Measurements from ENCODE around the gene NMRK1.

Gene NMRK1

GRCh38 chr9:75131700-75132099, 43.7 kb upstream of the NMRK1 start:
- Histone ChIP-seq H3K36me3 (ENCODE audit: control insufficient read depth in 1 of 2, insufficient read depth in 2 of 2, low read length in 2 of 2) (peaks cover 10 to 15% of the 10 kb centered on the region in 2 experiments), H4K12ac (ENCODE audit: low read depth, low read length) (no peak overlapping the region), H3K18ac (ENCODE audit: low read length) (no peak overlapping the region), H3K27me3 (ENCODE audit: insufficient read depth, low read length) (no peaks in the 10 kb centered on the region), H3K14ac (ENCODE audit: low read length) (no peak overlapping the region), H3K9ac (ENCODE audit: low read length) (no peak overlapping the region), H3K79me1 (ENCODE audit: low read length) (no peaks in the 10 kb centered on the region), H4K91ac (ENCODE audit: low read depth, low read length) (no peak overlapping the region), H2BK12ac (ENCODE audit: low read length) (no peak overlapping the region), H3K4ac (ENCODE audit: low read depth, low read length) (no peak overlapping the region), H2AK5ac (ENCODE audit: low read length) (no peak overlapping the region), H3K4me1 (ENCODE audit: control insufficient read depth in 1 of 2, insufficient read depth in 2 of 2, low read length in 2 of 2) (no peaks in the 10 kb centered on the region), H3K27ac (ENCODE audit: low read depth, low read length) (no peak overlapping the region), H3K4me3 (ENCODE audit: low read depth, low read length) (no peak overlapping the region), H2BK120ac (ENCODE audit: insufficient read depth, low read length, poor library complexity) (no peak overlapping the region), H3K9me3 (ENCODE audit: insufficient read depth, low read depth, low read length) (no peaks in the 10 kb centered on the region), H2AFZ (ENCODE audit: insufficient read depth, low read length, poor library complexity) (no peak overlapping the region), H3K23ac (ENCODE audit: low read length) (no peak overlapping the region), H2BK5ac (ENCODE audit: low read depth, low read length, poor library complexity) (no peak overlapping the region), H4K8ac (ENCODE audit: low read depth, low read length) (no peak overlapping the region), H3K79me2 (ENCODE audit: control insufficient read depth, insufficient read depth, low read length, poor library complexity) (no peaks in the 10 kb centered on the region), H3K4me2 (ENCODE audit: low read length) (no peak overlapping the region)
- no peak for DNase-seq
- WGBS (ENCODE audit: extremely low coverage, insufficient coverage, insufficient read length), result no CpG with 5 or more reads among the region's 3 CpGs

DNA sequence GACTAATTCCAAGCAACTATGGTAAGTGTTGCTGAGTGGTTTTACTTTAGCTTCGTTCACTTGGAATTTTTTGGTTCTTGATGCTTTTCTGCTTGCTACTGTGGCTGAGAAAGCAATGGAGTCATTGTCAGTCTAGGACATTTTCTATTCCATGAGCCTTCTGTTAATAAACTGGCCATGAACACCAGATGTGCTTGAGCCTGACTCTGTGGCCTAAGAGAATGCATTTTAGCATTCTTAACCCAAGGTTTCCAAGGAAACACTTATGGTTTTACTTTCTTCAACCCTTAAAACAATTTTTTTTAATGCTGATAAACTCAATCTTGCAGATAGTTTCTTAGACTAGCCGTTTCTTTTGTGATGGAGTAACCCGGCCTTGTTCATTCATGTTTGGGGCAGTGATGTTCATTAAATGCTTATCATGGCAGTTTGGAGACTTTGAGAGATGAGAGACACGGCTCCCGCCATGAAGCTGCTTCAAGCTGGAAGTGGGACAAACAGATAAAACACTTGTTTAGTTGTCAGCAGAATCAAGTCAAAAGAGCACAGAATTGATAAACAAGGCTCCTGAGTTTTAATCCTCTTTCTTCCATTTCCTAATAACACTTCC, 42.8 kb upstream of the NMRK1 start:
- no peak overlapping the region for H3K4me2 ChIP-seq (ENCODE audit: low read length)
- H4K91ac ChIP-seq (ENCODE audit: low read depth, low read length), result no peak overlapping the region
- no peak overlapping the region for H2BK120ac ChIP-seq (ENCODE audit: insufficient read depth, low read length, poor library complexity)
- no peak overlapping the region for H4K8ac ChIP-seq (ENCODE audit: low read depth, low read length)
- H2BK12ac ChIP-seq (ENCODE audit: low read length), result no peak overlapping the region
- no peaks in the 10 kb centered on the region for H3K79me2 ChIP-seq (ENCODE audit: control insufficient read depth, insufficient read depth, low read length, poor library complexity)
- H3K79me1 ChIP-seq (ENCODE audit: low read length), result no peaks in the 10 kb centered on the region
- H3K4me3 ChIP-seq (ENCODE audit: low read depth, low read length), result no peak overlapping the region
- no peak overlapping the region for H3K9ac ChIP-seq (ENCODE audit: low read length)
- no peak for DNase-seq
- H3K18ac ChIP-seq (ENCODE audit: low read length), result no peak overlapping the region
- no peaks in the 10 kb centered on the region for H3K9me3 ChIP-seq (ENCODE audit: insufficient read depth, low read depth, low read length)
- no peak overlapping the region for H3K27ac ChIP-seq (ENCODE audit: low read depth, low read length)
- H3K4ac ChIP-seq (ENCODE audit: low read depth, low read length), result no peak overlapping the region
- H3K23ac ChIP-seq (ENCODE audit: low read length), result no peak overlapping the region
- no peak overlapping the region for H2AK5ac ChIP-seq (ENCODE audit: low read length)
- no peak overlapping the region for H2BK5ac ChIP-seq (ENCODE audit: low read depth, low read length, poor library complexity)
- H4K12ac ChIP-seq (ENCODE audit: low read depth, low read length), result no peak overlapping the region
- H3K27me3 ChIP-seq (ENCODE audit: insufficient read depth, low read length), result no peaks in the 10 kb centered on the region
- WGBS (ENCODE audit: extremely low coverage, insufficient coverage, insufficient read length), result no CpG with 5 or more reads among the region's 5 CpGs
- peaks cover 7 to 12% of the 10 kb centered on the region in 2 experiments for H3K36me3 ChIP-seq (ENCODE audit: control insufficient read depth in 1 of 2, insufficient read depth in 2 of 2, low read length in 2 of 2)
- no peaks in the 10 kb centered on the region for H3K4me1 ChIP-seq (ENCODE audit: control insufficient read depth in 1 of 2, insufficient read depth in 2 of 2, low read length in 2 of 2)
- H3K14ac ChIP-seq (ENCODE audit: low read length), result no peak overlapping the region
- H2AFZ ChIP-seq (ENCODE audit: insufficient read depth, low read length, poor library complexity), result no peak overlapping the region

GRCh38 chr9:75130172-75130571, 42.2 kb upstream of the NMRK1 start:
- Histone ChIP-seq H2AFZ (ENCODE audit: insufficient read depth, low read length, poor library complexity) (no peak overlapping the region), H3K79me1 (ENCODE audit: low read length) (no peaks in the 10 kb centered on the region), H3K9me3 (ENCODE audit: insufficient read depth, low read depth, low read length) (no peaks in the 10 kb centered on the region), H3K36me3 (ENCODE audit: control insufficient read depth in 1 of 2, insufficient read depth in 2 of 2, low read length in 2 of 2) (peaks cover 6 to 12% of the 10 kb centered on the region in 2 experiments), H3K4me1 (ENCODE audit: control insufficient read depth in 1 of 2, insufficient read depth in 2 of 2, low read length in 2 of 2) (no peaks in the 10 kb centered on the region), H3K14ac (ENCODE audit: low read length) (no peak overlapping the region), H4K91ac (ENCODE audit: low read depth, low read length) (no peak overlapping the region), H3K9ac (ENCODE audit: low read length) (no peak overlapping the region), H4K8ac (ENCODE audit: low read depth, low read length) (no peak overlapping the region), H3K27me3 (ENCODE audit: insufficient read depth, low read length) (no peaks in the 10 kb centered on the region), H2BK5ac (ENCODE audit: low read depth, low read length, poor library complexity) (no peak overlapping the region), H2BK12ac (ENCODE audit: low read length) (no peak overlapping the region), H3K79me2 (ENCODE audit: control insufficient read depth, insufficient read depth, low read length, poor library complexity) (no peaks in the 10 kb centered on the region), H4K12ac (ENCODE audit: low read depth, low read length) (no peak overlapping the region), H2AK5ac (ENCODE audit: low read length) (no peak overlapping the region), H3K18ac (ENCODE audit: low read length) (no peak overlapping the region), H2BK120ac (ENCODE audit: insufficient read depth, low read length, poor library complexity) (no peak overlapping the region), H3K23ac (ENCODE audit: low read length) (no peak overlapping the region), H3K27ac (ENCODE audit: low read depth, low read length) (no peak overlapping the region), H3K4ac (ENCODE audit: low read depth, low read length) (no peak overlapping the region), H3K4me2 (ENCODE audit: low read length) (no peak overlapping the region), H3K4me3 (ENCODE audit: low read depth, low read length) (no peak overlapping the region)
- no CpG with 5 or more reads among the region's 5 CpGs for WGBS (ENCODE audit: extremely low coverage, insufficient coverage, insufficient read length)
- DNase-seq, result no peak

DNA sequence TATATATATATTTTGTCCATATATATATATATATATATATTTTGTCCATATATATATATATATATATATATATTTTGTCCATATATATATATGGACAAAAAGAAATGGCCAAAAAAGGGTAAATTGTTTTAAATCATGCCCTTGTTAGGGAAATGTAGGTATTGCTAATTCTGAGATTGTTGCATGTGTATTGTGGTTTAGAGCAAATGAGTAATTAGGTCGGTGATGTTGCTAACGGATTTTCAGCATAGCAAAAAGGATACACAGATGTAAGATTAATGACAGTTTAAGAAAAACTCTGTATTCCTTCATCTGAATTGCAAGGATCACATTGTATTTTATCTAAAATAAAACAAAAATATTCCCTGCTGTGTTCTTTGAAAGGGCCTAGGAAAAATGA, 40.6 kb upstream of the NMRK1 start:
- Histone ChIP-seq H3K9me3 (ENCODE audit: insufficient read depth, low read depth, low read length) (no peaks in the 10 kb centered on the region), H3K4me2 (ENCODE audit: low read length) (no peak overlapping the region), H4K91ac (ENCODE audit: low read depth, low read length) (no peak overlapping the region), H3K4me3 (ENCODE audit: low read depth, low read length) (no peak overlapping the region), H3K36me3 (ENCODE audit: control insufficient read depth in 1 of 2, insufficient read depth in 2 of 2, low read length in 2 of 2) (peaks cover 4 to 12% of the 10 kb centered on the region in 2 experiments), H3K14ac (ENCODE audit: low read length) (no peak overlapping the region), H3K4ac (ENCODE audit: low read depth, low read length) (no peak overlapping the region), H3K79me2 (ENCODE audit: control insufficient read depth, insufficient read depth, low read length, poor library complexity) (no peaks in the 10 kb centered on the region), H2AFZ (ENCODE audit: insufficient read depth, low read length, poor library complexity) (no peak overlapping the region), H3K23ac (ENCODE audit: low read length) (no peak overlapping the region), H2AK5ac (ENCODE audit: low read length) (no peak overlapping the region), H3K27me3 (ENCODE audit: insufficient read depth, low read length) (no peaks in the 10 kb centered on the region), H3K4me1 (ENCODE audit: control insufficient read depth in 1 of 2, insufficient read depth in 2 of 2, low read length in 2 of 2) (no peaks in the 10 kb centered on the region), H2BK12ac (ENCODE audit: low read length) (no peak overlapping the region), H3K27ac (ENCODE audit: low read depth, low read length) (no peak overlapping the region), H3K18ac (ENCODE audit: low read length) (no peak overlapping the region), H2BK5ac (ENCODE audit: low read depth, low read length, poor library complexity) (no peak overlapping the region), H4K12ac (ENCODE audit: low read depth, low read length) (no peak overlapping the region), H4K8ac (ENCODE audit: low read depth, low read length) (no peak overlapping the region), H3K79me1 (ENCODE audit: low read length) (no peaks in the 10 kb centered on the region), H3K9ac (ENCODE audit: low read length) (no peak overlapping the region), H2BK120ac (ENCODE audit: insufficient read depth, low read length, poor library complexity) (no peak overlapping the region)
- no CpG with 5 or more reads among the region's 2 CpGs for WGBS (ENCODE audit: extremely low coverage, insufficient coverage, insufficient read length)
- DNase-seq, result no peak
